ENCODE data around the gene DAZAP2.
"Not testable (repeated sequence)": the region's sequence is repeated elsewhere in the genome, so short reads cannot be mapped to it uniquely, and the experiment has no call there.

Gene DAZAP2

GRCh38 chr12:51216642-51217041 lies 22.0 kb upstream of the DAZAP2 start:
- no peak for FAIRE-seq

GRCh38 chr12:51217133-51217967 lies 21.3 kb upstream of the DAZAP2 start:
- DNase-seq (ENCODE audit: extremely low spot score, insufficient read length, low read depth), result peak; percentile 54
- FAIRE-seq, result no peak

More at GRCh38 chr12:51216642-51217041, 22.0 kb upstream of the DAZAP2 start:
- no peak for DNase-seq (ENCODE audit: extremely low spot score, insufficient read length, low read depth)

- peak; percentile 38 for FAIRE-seq
- DNase-seq (ENCODE audit: extremely low spot score, insufficient read length, low read depth), result peak; percentile 77
Observed at GRCh38 chr12:51217968-51218606, 20.5 kb upstream of the DAZAP2 start, which contains the start of gene POU6F1. TSS of gene POU6F1 (minus strand) at chr12:51218062. CDS start at chr12:51206836, 11,226 bp downstream.

- no peak for DNase-seq (ENCODE audit: extremely low spot score, insufficient read length, low read depth)
- no peak for FAIRE-seq
Observed at GRCh38 chr12:51218607-51219161, 19.9 kb upstream of the DAZAP2 start.

GRCh38 chr12:51219322-51219721 lies 19.3 kb upstream of the DAZAP2 start:
- DNase-seq (ENCODE audit: extremely low spot score, insufficient read length, low read depth) (no peak), FAIRE-seq (no peak)

GRCh38 chr12:51219857-51220256 lies 18.8 kb upstream of the DAZAP2 start:
- not testable (repeated sequence) for FAIRE-seq; DNase-seq (ENCODE audit: extremely low spot score, insufficient read length, low read depth)

GRCh38 chr12:51222461-51222860 lies 16.2 kb upstream of the DAZAP2 start:
- DNase-seq (ENCODE audit: extremely low spot score, insufficient read length, low read depth) (no peak), FAIRE-seq (no peak)

- DNase-seq (ENCODE audit: extremely low spot score, insufficient read length, low read depth) (no peak), FAIRE-seq (no peak)
Observed at GRCh38 chr12:51224625-51225024, 14.0 kb upstream of the DAZAP2 start.

GRCh38 chr12:51225234-51225633 lies 13.4 kb upstream of the DAZAP2 start:
- DNase-seq (ENCODE audit: extremely low spot score, insufficient read length, low read depth) (no peak), FAIRE-seq (no peak)

GRCh38 chr12:51225771-51226170 lies 12.9 kb upstream of the DAZAP2 start:
- no peak for DNase-seq (ENCODE audit: extremely low spot score, insufficient read length, low read depth)
- no peak for FAIRE-seq

GRCh38 chr12:51227112-51227511 lies 11.5 kb upstream of the DAZAP2 start:
- not testable (repeated sequence) for FAIRE-seq; DNase-seq (ENCODE audit: extremely low spot score, insufficient read length, low read depth)

GRCh38 chr12:51227962-51228361 lies 10.7 kb upstream of the DAZAP2 start:
- DNase-seq (ENCODE audit: extremely low spot score, insufficient read length, low read depth) (no peak), FAIRE-seq (no peak)

- DNase-seq (ENCODE audit: extremely low spot score, insufficient read length, low read depth) (no peak), FAIRE-seq (no peak)
Observed at GRCh38 chr12:51229116-51229809, 9.4 kb upstream of the DAZAP2 start.

GRCh38 chr12:51232642-51233041 lies 6.0 kb upstream of the DAZAP2 start:
- FAIRE-seq, result no peak
- no peak for DNase-seq (ENCODE audit: extremely low spot score, insufficient read length, low read depth)

GRCh38 chr12:51234530-51234929 lies 4.1 kb upstream of the DAZAP2 start:
- FAIRE-seq (no peak), DNase-seq (ENCODE audit: extremely low spot score, insufficient read length, low read depth) (no peak)

- DNase-seq (ENCODE audit: extremely low spot score, insufficient read length, low read depth) (no peak), FAIRE-seq (no peak)
Observed at GRCh38 chr12:51238037-51238509, 553 bp upstream of the DAZAP2 start.

- FAIRE-seq (no peak), DNase-seq (ENCODE audit: extremely low spot score, insufficient read length, low read depth) (no peak)
Observed at GRCh38 chr12:51240971-51241370, 2.3 kb downstream of the DAZAP2 start.

- FAIRE-seq, result no peak
Observed at GRCh38 chr12:51242120-51242519, 3.5 kb downstream of the DAZAP2 start.

GRCh38 chr12:51242876-51243275 lies 4.2 kb downstream of the DAZAP2 start:
- no peak for DNase-seq (ENCODE audit: extremely low spot score, insufficient read length, low read depth)
- no peak for FAIRE-seq

More at GRCh38 chr12:51242120-51242519, 3.5 kb downstream of the DAZAP2 start:
- no peak for DNase-seq (ENCODE audit: extremely low spot score, insufficient read length, low read depth)

- FAIRE-seq (no peak), DNase-seq (ENCODE audit: extremely low spot score, insufficient read length, low read depth) (no peak)
Observed at GRCh38 chr12:51244269-51244668, 5.6 kb downstream of the DAZAP2 start.
